HG03469 (cell line): Measurements from ENCODE around the gene EXOC6B.

Experiments
- ATAC-seq: cut with Tn5 transposase; IDR thresholded peaks from one replicate; pipeline ENCODE4 v1.9.1; 2021; ENCODE audit warnings: mild to moderate bottlenecking, moderate library complexity, moderate number of reproducible peaks; ENCODE audit not compliant: unreplicated experiment

The EXOC6B gene

GRCh38 chr2:72141032-72141645, 684.7 kb downstream of the EXOC6B start:
- ATAC-seq = no peak

- ATAC-seq = no peak
Measured at GRCh38 chr2:72140621-72140960, 685.2 kb downstream of the EXOC6B start.

- no peak for ATAC-seq
Measured at GRCh38 chr2:72139874-72140620, 685.8 kb downstream of the EXOC6B start.

- ATAC-seq = no peak
Measured at GRCh38 chr2:72139471-72139873, 686.4 kb downstream of the EXOC6B start.

- ATAC-seq = no peak
Measured at GRCh38 chr2:72138921-72139381, 686.9 kb downstream of the EXOC6B start.

GRCh38 chr2:72138011-72138881, 687.6 kb downstream of the EXOC6B start:
- no peak for ATAC-seq

GRCh38 chr2:72137498-72138010, 688.3 kb downstream of the EXOC6B start:
- ATAC-seq = peak; percentile 86

- ATAC-seq = no peak
Measured at GRCh38 chr2:72136933-72137497, 688.8 kb downstream of the EXOC6B start.

- no peak for ATAC-seq
Measured at GRCh38 chr2:72136331-72136730, 689.5 kb downstream of the EXOC6B start.

- no peak for ATAC-seq
Measured at GRCh38 chr2:72135921-72136320, 689.9 kb downstream of the EXOC6B start.

- no peak for ATAC-seq
Measured at GRCh38 chr2:72134997-72135800, 690.6 kb downstream of the EXOC6B start.

GRCh38 chr2:72134408-72134996, 691.3 kb downstream of the EXOC6B start:
- ATAC-seq = no peak

GRCh38 chr2:72133721-72134407, 692.0 kb downstream of the EXOC6B start:
- ATAC-seq = no peak

- no peak for ATAC-seq
Measured at GRCh38 chr2:72132981-72133720, 692.7 kb downstream of the EXOC6B start.

- no peak for ATAC-seq
Measured at GRCh38 chr2:72131916-72132841, 693.7 kb downstream of the EXOC6B start.

GRCh38 chr2:72131371-72131891, 694.4 kb downstream of the EXOC6B start:
- no peak for ATAC-seq

GRCh38 chr2:72130659-72131360, 695.0 kb downstream of the EXOC6B start:
- no peak for ATAC-seq
